SKM-1 treated with dmso at 0.1 percent for 144 hours (cell line): ENCODE results near the gene SELP.

Source experiments
- DNase-seq: peaks from one replicate; lab custom pipeline; 2025; ENCODE audit not compliant: unreplicated experiment; lab: John Stamatoyannopoulos, UW

SELP gene

GRCh38 chr1:169623132-169623926, 6.6 kb downstream of the SELP start:
- DNase-seq, result no peak

GRCh38 chr1:169620565-169620964, 9.4 kb downstream of the SELP start:
- DNase-seq, result no peak

DNA sequence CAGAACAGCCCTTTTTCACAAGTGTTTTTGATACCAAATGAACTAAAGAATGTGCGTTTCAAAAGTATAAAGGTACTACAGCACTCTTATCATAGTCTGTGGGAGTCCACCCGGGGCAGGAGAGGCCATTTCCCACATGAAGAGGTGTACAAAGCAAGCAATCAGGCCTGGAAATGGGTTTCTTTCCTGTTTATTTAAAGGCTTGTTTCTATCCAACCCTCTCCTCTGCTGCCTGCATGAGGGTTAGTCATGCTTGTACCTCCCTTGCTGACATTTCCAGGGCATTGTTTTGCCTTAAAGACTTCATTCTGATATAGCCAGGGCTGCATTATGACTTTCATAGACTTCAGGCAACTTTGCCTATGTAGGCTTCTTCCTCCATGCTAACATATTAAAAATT, 11.6 kb downstream of the SELP start:
- DNase-seq, result no peak

- DNase-seq, result no peak
These were observed 14.1 kb downstream of the SELP start for GRCh38 chr1:169615803-169616202.

DNA sequence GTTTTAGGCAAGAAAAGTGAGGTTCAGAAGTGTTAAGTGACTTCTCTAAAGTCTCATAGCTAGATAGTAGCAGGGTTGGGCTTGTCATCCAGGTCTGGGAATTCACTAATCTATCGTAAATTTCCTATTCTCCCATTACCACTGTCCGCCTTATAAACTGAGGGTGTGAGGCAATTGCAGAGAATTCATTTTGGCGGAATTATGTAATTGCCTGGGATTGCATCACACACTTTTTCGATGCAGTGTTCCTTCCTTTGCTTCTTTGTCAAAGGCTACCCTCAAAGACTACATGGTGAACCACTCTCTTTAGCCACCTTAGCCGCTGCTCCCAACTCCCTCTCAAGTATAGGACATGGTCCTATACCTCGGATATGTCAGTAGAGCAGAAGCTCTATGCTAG, 19.1 kb downstream of the SELP start:
- DNase-seq, result no peak

- DNase-seq, result no peak
These were observed 19.8 kb downstream of the SELP start for GRCh38 chr1:169610108-169610507.

DNA sequence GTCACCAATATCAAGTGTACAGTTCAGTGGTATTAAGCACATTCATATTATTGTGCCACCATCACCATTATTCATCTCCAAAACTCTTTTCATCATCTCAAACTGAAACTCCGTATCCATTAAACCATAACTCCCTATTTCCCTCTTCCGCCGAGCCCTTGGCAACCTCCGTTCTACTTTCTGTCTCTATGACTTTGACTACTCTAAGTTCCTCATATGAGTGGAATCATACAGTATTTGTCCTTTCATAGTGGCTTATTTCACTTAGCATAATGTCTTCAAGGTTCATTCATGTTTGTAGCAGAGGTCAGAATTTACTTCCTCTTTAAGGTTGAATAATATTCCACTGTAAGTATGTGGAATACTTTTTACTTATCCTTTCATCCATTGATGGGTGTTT, 21.7 kb downstream of the SELP start:
- DNase-seq, result no peak

DNA sequence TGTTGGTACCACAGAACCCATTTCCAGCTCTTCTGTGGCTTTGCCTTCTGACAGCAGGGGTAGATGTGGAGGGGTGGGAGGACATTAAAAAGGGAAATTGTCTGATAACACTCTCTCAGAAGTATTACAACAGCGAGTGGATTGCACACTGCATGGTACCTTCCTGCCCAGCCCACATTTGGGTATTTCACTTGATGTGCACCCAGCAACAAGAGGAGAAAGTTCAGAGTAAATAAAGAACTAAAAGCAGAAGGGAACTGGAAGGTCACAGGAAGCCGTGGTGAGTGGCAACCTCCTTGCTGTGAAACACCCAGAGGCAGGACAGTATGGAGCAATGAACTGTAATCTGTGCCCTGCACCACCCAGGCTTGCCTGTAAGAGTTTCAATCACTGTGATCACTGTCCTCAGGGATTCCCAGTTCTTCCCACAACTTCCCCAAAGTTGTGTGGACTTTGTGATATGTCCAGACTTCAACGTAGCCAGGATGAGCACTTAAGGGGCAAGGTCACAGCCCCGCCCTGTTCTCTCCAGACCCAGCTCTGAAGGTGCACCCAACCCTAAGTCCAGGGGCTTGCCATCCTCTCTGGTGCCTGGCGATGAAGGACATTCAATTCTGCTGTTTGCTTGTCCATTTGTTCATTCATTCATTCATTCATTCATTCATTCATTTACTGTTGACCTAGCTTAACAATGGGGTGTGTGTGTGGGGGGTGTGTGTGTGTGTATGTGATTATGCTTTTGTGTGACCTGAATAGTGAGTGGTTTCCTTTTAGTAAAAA, 25.0 kb downstream of the SELP start:
- peak; percentile 99 for DNase-seq

DNA sequence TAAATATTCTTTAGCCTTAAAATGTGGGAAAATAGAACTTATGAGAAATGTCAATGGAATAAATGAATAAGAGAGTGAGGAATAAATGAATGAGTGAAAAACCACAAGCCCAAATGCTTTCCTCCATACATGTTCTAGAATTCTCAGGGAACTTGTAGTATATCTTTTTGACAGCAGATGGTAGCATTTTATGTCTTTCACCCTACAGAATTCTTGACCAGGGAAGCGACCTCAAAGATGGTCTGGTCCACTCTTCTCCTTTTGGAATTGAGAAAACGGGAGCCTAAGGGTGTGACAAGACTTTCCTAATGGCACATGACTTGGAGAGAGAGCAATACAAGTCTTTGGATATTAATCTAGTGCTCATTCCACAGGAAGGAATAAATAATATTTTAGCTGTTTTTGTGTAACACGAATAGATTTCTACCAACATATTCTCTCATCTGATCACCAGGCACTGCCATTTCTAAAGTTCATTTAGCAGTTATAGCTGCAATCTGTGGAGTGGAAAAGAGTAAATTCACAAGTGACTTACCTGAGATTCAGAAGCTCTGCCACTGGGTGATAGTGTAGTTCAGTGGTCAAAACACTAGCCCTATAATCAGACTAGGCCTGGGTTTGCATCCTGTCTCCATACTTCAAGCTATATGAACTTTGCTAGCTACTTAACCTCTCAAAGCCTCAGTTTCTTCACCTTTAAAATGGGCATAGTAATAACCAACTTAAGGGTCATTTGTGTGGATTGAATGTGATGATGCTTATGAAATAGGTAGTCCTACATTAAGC, 28.6 kb downstream of the SELP start:
- peak; percentile 57 for DNase-seq

- no peak for DNase-seq
These were observed 33.9 kb downstream of the SELP start for GRCh38 chr1:169595764-169596711.

GRCh38 chr1:169594391-169594790, 35.5 kb downstream of the SELP start:
- no peak for DNase-seq

DNA sequence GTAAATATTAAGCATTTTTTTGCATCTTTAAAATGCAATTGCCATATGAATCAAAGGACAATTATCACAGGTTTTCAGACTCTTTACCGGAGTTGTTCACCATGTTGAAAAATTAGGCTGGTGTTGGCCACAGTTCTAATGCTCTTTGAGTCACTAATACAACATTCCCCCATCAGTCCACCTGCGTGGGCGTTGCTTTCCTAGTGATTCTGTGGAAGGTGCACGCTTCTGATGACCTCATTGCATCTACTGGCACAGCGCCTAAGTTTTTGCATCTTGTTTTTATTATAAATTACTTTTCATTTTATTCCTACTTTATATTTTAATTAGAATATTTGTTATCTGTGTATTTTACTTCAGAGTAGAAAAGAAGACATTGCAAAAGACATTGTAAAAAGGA, 39.0 kb downstream of the SELP start:
- DNase-seq, result no peak

DNA sequence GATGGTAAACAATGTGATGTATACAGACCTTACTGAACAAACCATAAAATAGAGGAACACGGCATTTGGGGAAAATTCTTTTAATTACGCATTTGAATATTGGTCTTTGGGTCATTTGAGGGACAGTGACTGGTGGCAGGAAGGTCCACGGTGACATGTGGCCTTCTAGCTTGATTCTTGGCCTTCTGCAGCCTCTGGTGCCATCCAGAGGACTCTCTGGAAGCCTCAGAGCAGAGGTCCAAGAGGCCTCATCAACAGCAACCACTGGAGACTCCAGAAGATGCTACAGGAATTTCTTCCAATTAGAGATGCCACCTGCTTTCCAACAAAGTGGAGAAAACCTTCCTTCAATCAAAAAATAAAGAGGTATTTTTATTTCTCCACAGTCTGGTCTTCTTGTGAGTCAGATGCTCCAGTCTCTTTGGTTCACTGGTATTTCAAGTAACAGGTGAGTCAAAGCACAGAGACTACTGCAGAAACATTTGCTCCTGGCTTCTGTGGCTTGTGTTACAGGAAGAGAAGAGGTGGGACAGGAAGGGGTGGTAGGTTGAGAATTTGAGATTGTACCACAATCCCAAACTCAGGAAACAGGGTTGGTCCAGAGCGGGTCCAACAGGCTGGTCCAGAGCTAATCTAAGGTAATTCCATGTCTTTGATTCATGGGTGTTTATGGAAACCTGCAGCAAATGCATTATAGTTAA, 41.0 kb downstream of the SELP start:
- DNase-seq, result no peak

GRCh38 chr1:169588112-169588511, 41.8 kb downstream of the SELP start:
- DNase-seq, result no peak

DNA sequence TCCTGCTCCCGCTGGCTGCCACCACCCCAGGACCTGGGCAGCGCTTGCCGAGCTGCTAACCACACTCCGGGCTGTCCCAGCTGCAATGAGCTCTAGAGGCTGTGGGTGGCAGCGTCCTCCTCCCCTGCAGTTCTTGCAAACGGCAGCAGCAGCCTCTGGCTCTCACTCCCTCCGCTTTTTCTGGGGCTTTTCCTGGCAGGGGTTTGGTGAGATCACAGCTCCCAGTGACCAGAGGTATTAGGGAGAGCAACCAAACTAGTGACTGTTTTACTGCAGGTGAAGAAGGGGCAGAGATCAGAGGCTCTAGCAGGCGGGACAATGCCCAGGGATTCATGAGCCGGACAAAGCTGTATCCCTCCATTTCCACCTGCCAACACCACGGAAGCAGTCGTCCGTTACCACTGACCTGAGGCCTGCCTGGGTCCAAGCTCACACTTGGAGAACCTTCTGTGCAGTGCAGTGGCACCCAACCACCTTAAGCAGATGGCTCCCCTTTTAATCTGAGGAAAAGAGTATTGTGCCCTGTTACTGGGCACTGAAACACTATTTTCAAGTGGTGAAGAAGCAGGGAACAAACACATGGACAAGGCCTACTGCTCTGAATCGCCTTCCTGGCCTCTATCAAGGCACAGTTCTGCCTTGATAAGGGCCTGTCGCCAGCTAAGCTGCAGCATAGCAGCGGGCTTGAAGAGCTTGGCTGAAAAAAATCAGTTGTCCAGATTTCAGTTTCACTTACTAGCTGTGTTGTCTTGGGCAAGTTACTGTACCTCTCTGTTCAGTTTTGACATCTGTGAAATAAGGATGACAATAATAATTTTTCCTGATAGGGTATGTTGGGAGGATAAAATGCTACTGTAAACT, 43.3 kb downstream of the SELP start, which contains the start of gene F5:
Gene F5 (minus strand): TSS at position 87 of the 861 bp plus-strand sequence. CDS start 95 bp downstream, outside the sequence.
- DNase-seq, result peak; percentile 87

DNA sequence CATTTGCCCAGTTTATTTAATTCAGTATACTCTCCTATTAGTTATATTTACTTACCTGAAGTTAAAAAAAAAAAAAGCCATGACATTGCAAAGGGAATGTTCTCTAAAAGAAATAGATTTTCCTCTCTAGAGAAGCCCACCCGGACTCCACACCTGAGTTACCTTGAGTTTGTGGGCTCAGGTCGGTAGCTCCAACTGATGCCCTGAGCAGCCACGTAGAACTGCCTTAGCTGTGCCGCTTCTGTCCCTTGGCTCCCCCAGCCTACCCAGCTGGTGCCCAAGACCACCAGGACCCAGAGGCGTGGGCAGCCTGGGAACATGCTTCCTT, 43.9 kb downstream of the SELP start:
- no peak for DNase-seq

DNA sequence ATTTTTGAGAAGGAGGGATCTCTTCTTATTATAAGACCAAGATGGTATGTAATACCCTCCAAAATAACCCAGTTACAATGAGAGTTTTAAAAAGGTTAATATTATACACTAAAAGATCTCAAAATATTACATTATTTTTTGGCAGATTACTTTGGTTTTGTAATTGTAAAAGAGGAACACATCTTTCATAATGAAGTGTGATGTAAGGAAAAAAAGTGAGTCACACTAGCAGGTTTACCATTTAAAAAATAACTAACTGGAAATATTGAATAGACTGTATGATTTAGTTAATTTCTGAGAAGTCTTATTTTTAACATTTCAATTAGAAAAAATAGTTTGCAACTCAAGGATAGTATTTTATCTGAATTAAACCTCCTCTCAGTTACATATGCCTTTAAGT, 44.7 kb downstream of the SELP start:
- DNase-seq, result peak; percentile 78

DNA sequence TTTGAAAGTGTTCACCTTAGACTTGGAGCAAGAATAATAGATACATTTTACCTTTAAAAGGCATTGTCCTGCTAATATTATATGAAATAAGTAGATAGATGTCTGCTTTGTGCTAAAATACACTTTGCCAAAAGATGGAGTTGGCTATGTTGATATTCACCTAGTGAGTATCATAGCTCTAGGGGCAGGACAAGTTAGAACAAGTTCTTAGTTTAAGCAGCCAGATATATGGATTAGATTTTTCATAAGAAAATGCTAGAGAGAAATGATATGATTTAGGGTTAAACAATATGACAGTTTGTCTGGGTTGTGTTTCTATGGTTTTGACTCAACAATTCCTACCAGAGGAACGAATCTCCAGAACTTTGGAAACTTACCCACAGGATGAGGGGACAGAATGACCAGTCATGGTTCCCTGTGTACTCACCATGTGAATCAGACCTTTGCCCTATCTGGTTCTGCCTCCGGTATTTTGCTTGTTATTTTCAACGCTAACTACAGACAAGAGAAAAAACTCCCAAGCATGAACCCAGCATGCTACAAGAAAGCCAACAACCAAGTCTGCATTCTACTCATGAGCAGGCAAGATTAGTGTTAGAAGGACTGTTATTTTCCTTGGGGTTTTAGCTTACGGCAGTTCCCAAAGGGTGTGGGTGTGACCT, 45.3 kb downstream of the SELP start:
- no peak for DNase-seq
